ENCODE results near the gene GFI1.
A peak's percentile ranks its signal among the peaks of the same experiment; 100 is the strongest.

GFI1 gene

GRCh38 chr1:92446546-92446945 is 40.2 kb downstream of the GFI1 start:
- H3K4me3 ChIP-seq (ENCODE audit: low read depth, low read length): no peak overlapping the region
- no peak for DNase-seq (ENCODE audit: low read depth)
- TF ChIP-seq MAX (IDR thresholded peaks at IDR 0.05; ENCODE audit: low read depth, low read length) (no peak), MYC (IDR thresholded peaks at IDR 0.05; ENCODE audit: low read depth, low read length) (no peak), CTCF (IDR thresholded peaks at IDR 0.05; ENCODE audit: low read depth, low read length) (no peak), POLR2A (IDR thresholded peaks at IDR 0.05; ENCODE audit: extremely low read depth, insufficient read length) (no peak)

- no peak for DNase-seq (ENCODE audit: low read depth)
- H3K4me3 ChIP-seq (ENCODE audit: low read depth, low read length): no peak overlapping the region
- TF ChIP-seq MAX (IDR thresholded peaks at IDR 0.05; ENCODE audit: low read depth, low read length): no peak
- TF ChIP-seq POLR2A (IDR thresholded peaks at IDR 0.05; ENCODE audit: extremely low read depth, insufficient read length): no peak
- no peak for TF ChIP-seq MYC (IDR thresholded peaks at IDR 0.05; ENCODE audit: low read depth, low read length)
- no peak for TF ChIP-seq CTCF (IDR thresholded peaks at IDR 0.05; ENCODE audit: low read depth, low read length)
Measured at GRCh38 chr1:92445865-92446264, 40.9 kb downstream of the GFI1 start.

- no peak overlapping the region for H3K4me3 ChIP-seq (ENCODE audit: low read depth, low read length)
- DNase-seq (ENCODE audit: low read depth): no peak
- TF ChIP-seq CTCF (IDR thresholded peaks at IDR 0.05; ENCODE audit: low read depth, low read length): no peak
- no peak for TF ChIP-seq POLR2A (IDR thresholded peaks at IDR 0.05; ENCODE audit: extremely low read depth, insufficient read length)
- TF ChIP-seq MAX (IDR thresholded peaks at IDR 0.05; ENCODE audit: low read depth, low read length): no peak
- no peak for TF ChIP-seq MYC (IDR thresholded peaks at IDR 0.05; ENCODE audit: low read depth, low read length)
Measured at GRCh38 chr1:92444351-92444750, 42.4 kb downstream of the GFI1 start.

GRCh38 chr1:92443893-92444292 is 42.8 kb downstream of the GFI1 start:
- DNase-seq (ENCODE audit: low read depth): peak; percentile 25
- TF ChIP-seq MYC (IDR thresholded peaks at IDR 0.05; ENCODE audit: low read depth, low read length) (no peak), CTCF (IDR thresholded peaks at IDR 0.05; ENCODE audit: low read depth, low read length) (no peak), POLR2A (IDR thresholded peaks at IDR 0.05; ENCODE audit: extremely low read depth, insufficient read length) (no peak), MAX (IDR thresholded peaks at IDR 0.05; ENCODE audit: low read depth, low read length) (no peak)
- H3K4me3 ChIP-seq (ENCODE audit: low read depth, low read length): no peak overlapping the region

- no peak for TF ChIP-seq POLR2A (IDR thresholded peaks at IDR 0.05; ENCODE audit: extremely low read depth, insufficient read length)
- TF ChIP-seq CTCF (IDR thresholded peaks at IDR 0.05; ENCODE audit: low read depth, low read length): no peak
- TF ChIP-seq MYC (IDR thresholded peaks at IDR 0.05; ENCODE audit: low read depth, low read length): no peak
- TF ChIP-seq MAX (IDR thresholded peaks at IDR 0.05; ENCODE audit: low read depth, low read length): no peak
- H3K4me3 ChIP-seq (ENCODE audit: low read depth, low read length): no peak overlapping the region
- no peak for DNase-seq (ENCODE audit: low read depth)
Measured at GRCh38 chr1:92442351-92442750, 44.4 kb downstream of the GFI1 start.
